H1 (cell line): Measurements from ENCODE around the gene PEPD. TPM values are rescaled to one million over a fixed set of nuclear protein-coding genes. Genes with fewer than 3 reads are reported as not detected.

Source experiments
- CTCF ChIA-PET: fragments of 300-600 bp; sonication (Branson Sonifier 250); formaldehyde crosslinking; loops from one replicate; lab custom pipeline; 2021; ENCODE audit not compliant: partially characterized antibody; lab: Charles Lee
- POLR2A ChIA-PET: fragments of 300-600 bp; sonication (Branson Sonifier 250); formaldehyde crosslinking; loops from one replicate; lab custom pipeline; 2021; ENCODE audit warnings: inconsistent platforms; ENCODE audit not compliant: partially characterized antibody; lab: Charles Lee
- DNase-seq, 2 experiments: peaks; one replicate each; pipeline versions ENCODE4 v3.0.0 to v3.0.0-alpha.2; 2010 to 2022; ENCODE audit warnings: low spot score in 2 of 2, low read depth in 1 of 2, mixed read lengths in 1 of 2
- FAIRE-seq: peaks from 2 replicates; lab custom pipeline; 2011; peaks lifted over from hg19 to GRCh38; lab: Jason Lieb, UNC
- H2AFZ ChIP-seq: 2 replicates; pipeline ENCODE4 v1.8.1; 2012; ENCODE audit warnings: low read length, inconsistent platforms
- H2AK5ac ChIP-seq: 2 replicates; pipeline ENCODE4 v1.6.1; 2013; ENCODE audit warnings: low read depth, low read length
- H2BK120ac ChIP-seq: replicated peaks from 2 replicates; pipeline ENCODE3; 2013; ENCODE audit warnings: low read depth, low read length, inconsistent platforms
- H2BK12ac ChIP-seq: 2 replicates; pipeline ENCODE4 v1.6.1; 2013; ENCODE audit warnings: low read depth, low read length
- H2BK15ac ChIP-seq: 2 replicates; pipeline ENCODE4 v1.6.1; 2013; ENCODE audit warnings: low read length
- H2BK20ac ChIP-seq: 2 replicates; pipeline ENCODE4 v1.6.1; 2013; ENCODE audit warnings: low read length
- H2BK5ac ChIP-seq: 2 replicates; pipeline ENCODE4 v1.6.1; 2013; ENCODE audit warnings: low read depth, low read length
- H3K14ac ChIP-seq: 2 replicates; pipeline ENCODE4 v1.6.1; 2013; ENCODE audit warnings: inconsistent platforms; ENCODE audit not compliant: insufficient read length
- H3K18ac ChIP-seq: 2 replicates; pipeline ENCODE4 v1.6.1; 2013; ENCODE audit warnings: low read length; ENCODE audit errors: extremely low read depth
- H3K23ac ChIP-seq: 2 replicates; pipeline ENCODE4 v1.6.1; 2013; ENCODE audit warnings: inconsistent platforms; ENCODE audit not compliant: insufficient read length
- H3K23me2 ChIP-seq: 2 replicates; pipeline ENCODE4 v1.6.1; 2013; ENCODE audit warnings: low read depth, low read length
- H3K27ac ChIP-seq: 2 replicates; pipeline ENCODE4 v1.6.1; 2011; ENCODE audit warnings: low read depth, low read length, inconsistent platforms
- H3K27me3 ChIP-seq, 4 experiments: replicated peaks in 1 of 4; 1 replicate in 1 of 4; 2 replicates in 3 of 4; pipeline versions ENCODE4 v1.6.1 to v1.8.1; 2011 to 2013; ENCODE audit warnings: low read length in 3 of 4, mild to moderate bottlenecking in 3 of 4, inconsistent platforms in 2 of 4, mixed read lengths in 2 of 4, moderate library complexity in 1 of 4; ENCODE audit not compliant: control insufficient read depth in 3 of 4, insufficient read depth in 3 of 4; ENCODE audit errors: extremely low read depth in 1 of 4
- H3K36me3 ChIP-seq, 4 experiments: 2 replicates each; pipeline versions ENCODE4 v1.6.1 to v1.8.1; 2011 to 2013; ENCODE audit warnings: mild to moderate bottlenecking in 4 of 4, low read length in 3 of 4, moderate library complexity in 2 of 4, control low read depth in 1 of 4, inconsistent platforms in 1 of 4; ENCODE audit not compliant: insufficient read depth in 4 of 4, control insufficient read depth in 2 of 4
- H3K4ac ChIP-seq: replicated peaks from 2 replicates; pipeline ENCODE3; 2013; ENCODE audit warnings: low read length, low read depth, mixed read lengths, inconsistent platforms; ENCODE audit not compliant: insufficient read length
- H3K4me1 ChIP-seq, 4 experiments: replicated peaks in 1 of 4; 1 replicate in 1 of 4; 2 replicates in 3 of 4; pipeline versions ENCODE4 v1.6.1 to v1.8.1; 2011 to 2013; ENCODE audit warnings: low read length in 3 of 4, inconsistent platforms in 2 of 4, mixed read lengths in 1 of 4; ENCODE audit not compliant: insufficient read depth in 4 of 4, control insufficient read depth in 3 of 4
- H3K4me2 ChIP-seq, 2 experiments: 2 replicates each; pipeline versions ENCODE4 v1.6.1 to v1.8.1; 2011 to 2013; ENCODE audit warnings: low read depth in 2 of 2, low read length in 2 of 2, control low read depth in 1 of 2, inconsistent platforms in 1 of 2, mild to moderate bottlenecking in 1 of 2; ENCODE audit not compliant: insufficient read depth in 1 of 2
- H3K4me3 ChIP-seq, 4 experiments: fragments of 200-600, 300-600 bp in 1 of 4; sonication (generic), shearing (Covaris generic), sonication (Bioruptor Twin) in 1 of 4; 2 replicates each; pipeline versions ENCODE4 v1.5.1 to v1.8.1; 2011 to 2016; ENCODE audit warnings: low read length in 4 of 4, low read depth in 3 of 4, control low read depth in 2 of 4, inconsistent platforms in 2 of 4, mild to moderate bottlenecking in 2 of 4, mixed read lengths in 1 of 4, moderate library complexity in 1 of 4; ENCODE audit not compliant: insufficient read depth in 2 of 4; ENCODE audit errors: extremely low read depth in 1 of 4
- H3K56ac ChIP-seq: replicated peaks from 2 replicates; pipeline ENCODE3; 2013; ENCODE audit warnings: low read depth, mild to moderate bottlenecking, mixed read lengths, low read length, inconsistent platforms; ENCODE audit not compliant: insufficient read length
- H3K79me1 ChIP-seq: 2 replicates; pipeline ENCODE4 v1.6.1; 2013; ENCODE audit warnings: low read depth, low read length, control low read depth
- H3K79me2 ChIP-seq, 2 experiments: 2 replicates each; pipeline versions ENCODE4 v1.6.1 to v1.8.1; 2012 to 2013; ENCODE audit warnings: low read length in 2 of 2, mild to moderate bottlenecking in 2 of 2, inconsistent platforms in 1 of 2; ENCODE audit not compliant: insufficient read depth in 2 of 2, control insufficient read depth in 1 of 2
- H3K9ac ChIP-seq, 4 experiments: replicated peaks in 1 of 4; 1 replicate in 1 of 4; 2 replicates in 3 of 4; pipeline versions ENCODE4 v1.6.1 to v1.8.1; 2011 to 2013; ENCODE audit warnings: low read depth in 3 of 4, low read length in 3 of 4, control low read depth in 2 of 4, mild to moderate bottlenecking in 2 of 4, moderate library complexity in 2 of 4, inconsistent platforms in 1 of 4; ENCODE audit errors: extremely low read depth in 1 of 4
- H3K9me3 ChIP-seq, 2 experiments: 2 replicates each; pipeline versions ENCODE4 v1.6.1 to v1.8.1; 2012 to 2013; ENCODE audit warnings: mild to moderate bottlenecking in 2 of 2, moderate library complexity in 2 of 2, control low read depth in 1 of 2, inconsistent platforms in 1 of 2, low read depth in 1 of 2, low read length in 1 of 2, mixed read lengths in 1 of 2; ENCODE audit not compliant: insufficient read depth in 2 of 2
- H4K20me1 ChIP-seq, 2 experiments: replicated peaks in 1 of 2; 2 replicates each; pipeline versions ENCODE3 to v1.8.1; 2011 to 2013; ENCODE audit warnings: inconsistent platforms in 2 of 2, low read length in 2 of 2, mild to moderate bottlenecking in 1 of 2; ENCODE audit not compliant: insufficient read depth in 2 of 2, control insufficient read depth in 1 of 2
- H4K5ac ChIP-seq: 2 replicates; pipeline ENCODE4 v1.6.1; 2013; ENCODE audit warnings: low read length, low read depth, mixed read lengths, inconsistent platforms; ENCODE audit not compliant: insufficient read length
- H4K8ac ChIP-seq: 2 replicates; pipeline ENCODE4 v1.8.0; 2013; ENCODE audit warnings: mild to moderate bottlenecking, moderate library complexity, low read length, inconsistent platforms; ENCODE audit not compliant: insufficient read depth; ENCODE audit errors: extremely low read depth
- H4K91ac ChIP-seq: replicated peaks from 2 replicates; pipeline ENCODE3; 2013; ENCODE audit warnings: low read length, mixed read lengths, inconsistent platforms; ENCODE audit not compliant: insufficient read length
- ASH2L ChIP-seq: fragments of 200-600, 300-600 bp; sonication (generic); IDR thresholded peaks from one replicate; pipeline ENCODE4 v1.7.1; 2017; ENCODE audit warnings: low read length
- CHD2 ChIP-seq: IDR thresholded peaks from 2 replicates; pipeline ENCODE4 v1.6.1; 2012; ENCODE audit warnings: low read length, improper control_type of control experiment
- CREB1 ChIP-seq: IDR thresholded peaks from 2 replicates; pipeline ENCODE4 v1.6.1; 2012; ENCODE audit warnings: inconsistent platforms
- POLR2A ChIP-seq, 2 experiments: IDR thresholded peaks; 1 replicate in 1 of 2; 2 replicates in 1 of 2; pipeline ENCODE4 v1.6.1; 2011; ENCODE audit warnings: low read depth in 2 of 2, low read length in 2 of 2, mild to moderate bottlenecking in 2 of 2; ENCODE audit errors: control extremely low read depth in 1 of 2
- TBP ChIP-seq: IDR thresholded peaks from 2 replicates; pipeline ENCODE4 v1.6.1; 2011; ENCODE audit warnings: low read depth, low read length, improper control_type of control experiment
- YY1 ChIP-seq: IDR thresholded peaks from 2 replicates; pipeline ENCODE4 v1.6.1; 2011; ENCODE audit warnings: low read depth, mild to moderate bottlenecking, low read length
- WGBS, 2 experiments: shearing (Covaris generic) in 1 of 2; methylation state at CpG; one replicate each; pipeline versions ENCODE4 v1.1.6 to v1.1.7; 2013 to 2015; ENCODE audit warnings: low lambda C conversion rate in 2 of 2, mixed read lengths in 2 of 2, inconsistent platforms in 1 of 2, low coverage in 1 of 2, missing lambda C conversion rate in 1 of 2; ENCODE audit not compliant: insufficient replicate concordance in 2 of 2, insufficient coverage in 1 of 2, insufficient read length in 1 of 2; ENCODE audit errors: extremely low coverage in 1 of 2, missing lambda C conversion rate in 1 of 2; 5-methylcytosine and 5-hydroxymethylcytosine counted together
- polyA plus RNA-seq, 7 experiments: library from polyadenylated mRNA; depleted of rRNA in 3 of 7; stranded (reverse) in 5 of 7; unstranded in 2 of 7; fragments of >200 nt in 5 of 7; fragments of 200-250 nt in 2 of 7; gene quantifications; 1 replicate in 5 of 7; 2 replicates in 1 of 7; 4 replicates in 1 of 7; pipeline versions ENCODE4 v1.2.1 to v1.2.3, GENCODE V29; 2011 to 2013; ENCODE audit warnings: missing spikeins in 2 of 7, mixed read lengths in 2 of 7
- total RNA-seq: library from RNA; stranded (reverse); fragmentation: NEBNext Ultra II Directional; extraction: Animal tissue kit (Norgen Biotek cat#: 25700); gene quantifications from 2 replicates; pipeline ENCODE4 v1.2.1, GENCODE V29; 2021

The PEPD gene
- total and polyA plus RNA-seq, 2 of the 8 experiments (the other 6 are each of a cell fraction or from before 2014, with no cell fraction given): 84.1 to 178 TPM

DNA sequence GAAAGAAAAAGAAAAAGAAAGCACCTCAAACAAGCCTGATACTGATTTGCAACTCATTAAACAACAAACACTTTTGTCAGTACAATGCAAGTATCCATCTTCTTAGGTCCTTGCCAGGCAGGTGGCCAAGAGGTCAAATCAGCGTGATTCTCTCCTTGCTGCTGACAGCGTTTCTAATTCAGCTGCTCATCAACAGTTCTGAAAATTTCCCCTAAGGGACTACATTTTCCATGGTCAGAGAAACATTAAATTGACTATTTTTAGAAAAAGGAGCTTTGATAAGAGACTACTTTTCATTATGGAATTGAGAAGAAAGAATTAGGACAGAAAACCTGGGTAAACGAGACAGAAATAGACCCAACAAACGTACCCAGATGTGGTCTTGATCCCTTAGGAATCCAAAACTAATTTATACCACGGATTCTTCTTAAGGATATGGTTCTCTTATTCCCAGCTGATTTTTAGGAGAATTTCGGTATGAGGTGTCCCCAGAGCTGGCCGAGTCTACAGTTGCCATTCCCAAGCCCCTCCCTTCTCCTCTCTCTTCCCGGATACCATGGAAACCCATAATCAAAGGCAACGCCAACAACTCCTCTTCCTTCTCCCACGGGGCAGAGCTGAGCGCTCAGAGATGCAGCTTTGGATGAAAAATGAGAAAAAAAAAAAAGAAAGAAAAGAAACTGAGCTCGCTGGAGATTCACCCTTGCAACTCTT lies 177.6 kb downstream of the PEPD start:
- 60% methylated on average over 12 of the region's 12 CpGs; no CpG with 5 or more reads in 1 of the 2 experiments for WGBS, 2 experiments
- no peak for FAIRE-seq

More for the DNA sequence above, 177.6 kb downstream of the PEPD start:
- Histone ChIP-seq H2BK120ac (no peak overlapping the region), H2AFZ (no peak overlapping the region), H4K5ac (no peak overlapping the region), H2BK15ac (no peak overlapping the region), H2BK5ac (no peak overlapping the region), H3K4me2 (no peak overlapping the region), H2AK5ac (no peak overlapping the region), H4K8ac (no peak overlapping the region), H3K18ac (no peak overlapping the region), H3K4me3 (no peak overlapping the region), H3K36me3 (no peaks in the 10 kb centered on the region), H3K27ac (no peak overlapping the region), H3K79me2 (no peaks in the 10 kb centered on the region), H3K4ac (no peak overlapping the region), H3K14ac (no peak overlapping the region), H3K23me2 (no peaks in the 10 kb centered on the region; the same call in 1 of the 2 replicates)
- TF ChIP-seq CHD2 (no peak), YY1 (no peak), TBP (no peak), POLR2A (IDR thresholded peaks at IDR 0.05; ENCODE audit: control extremely low read depth in 1 of 2, low read depth in 2 of 2, low read length in 2 of 2) (no peak), CREB1 (no peak), ASH2L (no peak)
- TF ChIP-seq, all 59 proteins: peak for 0
- no peaks in the 10 kb centered on the region for H3K79me1 ChIP-seq
- H3K27me3 ChIP-seq: 0 out of 7 replicates have a peak, but pooled peaks cover 0 to 3% (median 0%) of the 10 kb centered on the region in 4 experiments
- no peak overlapping the region for H3K56ac ChIP-seq
- no peaks in the 10 kb centered on the region for H4K20me1 ChIP-seq
- no peak overlapping the region for H2BK20ac ChIP-seq
- no peak for DNase-seq
- no peak overlapping the region for H4K91ac ChIP-seq
- H3K9me3 ChIP-seq: no peaks in the 10 kb centered on the region
- H3K4me1 ChIP-seq: no peaks in the 10 kb centered on the region; a peak in 1 of 7 replicates
- ChIA-PET POLR2A (interaction anchor here (1.1 kb wide), 1 partner anchor 35 kb away, joined by 3 read pairs; no protein-coding TSS in a partner anchor), CTCF (interaction anchor here (0.7 kb wide), 1 partner anchor 102 kb away, joined by 4 read pairs; no protein-coding TSS in a partner anchor)
- H3K23ac ChIP-seq: no peak overlapping the region
- no peak overlapping the region for H3K9ac ChIP-seq
- no peak overlapping the region for H2BK12ac ChIP-seq
